Liver (tissue), 3 donors: ENCODE data around the gene MS4A4E.

Experiments used
- HNF4A ChIP-seq, 2 donors: conservative IDR thresholded peaks; 2 replicates each; pipeline ENCODE4 v1.6.1; 2016; ENCODE audit warnings: antibody characterized with exemption in 2 of 2, mild to moderate bottlenecking in 2 of 2
- HNF4G ChIP-seq: IDR thresholded peaks from 2 replicates; pipeline ENCODE4 v1.6.1; 2016; ENCODE audit warnings: antibody characterized with exemption
- JUND ChIP-seq, 2 donors: IDR thresholded peaks; 2 replicates each; pipeline ENCODE4 v1.6.1; 2016; ENCODE audit warnings: antibody characterized with exemption in 2 of 2
- RXRA ChIP-seq, 2 donors: IDR thresholded peaks; 2 replicates each; pipeline ENCODE4 v1.6.1; 2017 to 2018; ENCODE audit warnings: antibody characterized with exemption in 2 of 2, mild to moderate bottlenecking in 1 of 2
- TAF1 ChIP-seq: conservative IDR thresholded peaks from 2 replicates; pipeline ENCODE4 v1.6.1; 2016; ENCODE audit warnings: antibody characterized with exemption, mild to moderate bottlenecking
- YY1 ChIP-seq: IDR thresholded peaks from 2 replicates; pipeline ENCODE4 v1.6.1; 2016; ENCODE audit warnings: antibody characterized with exemption, mild to moderate bottlenecking
- TF ChIP-seq, protein P1 (sequence below): fragments of 150-350 bp; IDR thresholded peaks from 2 replicates; pipeline ENCODE4 v1.5.1; 2017; ENCODE audit warnings: improper control_type of control experiment, low read depth, low read length; ENCODE audit not compliant: missing input control
- TF ChIP-seq, protein P2 (sequence below): IDR thresholded peaks from 2 replicates; pipeline ENCODE4 v1.6.1; 2016; ENCODE audit warnings: antibody characterized with exemption
- TF ChIP-seq, protein P3 (sequence below): IDR thresholded peaks from 2 replicates; pipeline ENCODE4 v1.6.1; 2016; ENCODE audit warnings: antibody characterized with exemption
- TF ChIP-seq, protein P4 (sequence below): IDR thresholded peaks from 2 replicates; pipeline ENCODE4 v1.6.1; 2016; ENCODE audit warnings: antibody characterized with exemption, mild to moderate bottlenecking
- donor health status: healthy.
- donor health status: healthy.

DNA sequence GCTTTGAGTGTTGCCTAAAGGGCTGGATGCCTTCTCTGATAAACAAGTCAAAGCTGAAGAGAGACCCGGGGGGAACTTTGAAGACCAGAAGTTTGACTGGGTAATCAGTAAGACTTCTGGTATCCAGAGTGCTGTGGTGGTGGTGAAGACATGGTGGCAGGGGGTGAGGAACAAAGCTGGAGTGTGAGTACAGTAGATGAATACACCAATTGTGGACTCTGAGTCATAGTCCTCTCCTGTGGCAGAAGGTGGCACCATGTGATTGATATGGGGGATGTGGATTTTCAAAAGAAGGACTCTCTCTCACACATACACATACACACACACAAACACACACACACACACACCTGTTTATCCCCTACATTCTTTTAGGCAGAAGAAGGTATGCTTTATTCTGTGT lies 72.4 kb downstream of the MS4A4E start:
- TF ChIP-seq, protein P1, sequence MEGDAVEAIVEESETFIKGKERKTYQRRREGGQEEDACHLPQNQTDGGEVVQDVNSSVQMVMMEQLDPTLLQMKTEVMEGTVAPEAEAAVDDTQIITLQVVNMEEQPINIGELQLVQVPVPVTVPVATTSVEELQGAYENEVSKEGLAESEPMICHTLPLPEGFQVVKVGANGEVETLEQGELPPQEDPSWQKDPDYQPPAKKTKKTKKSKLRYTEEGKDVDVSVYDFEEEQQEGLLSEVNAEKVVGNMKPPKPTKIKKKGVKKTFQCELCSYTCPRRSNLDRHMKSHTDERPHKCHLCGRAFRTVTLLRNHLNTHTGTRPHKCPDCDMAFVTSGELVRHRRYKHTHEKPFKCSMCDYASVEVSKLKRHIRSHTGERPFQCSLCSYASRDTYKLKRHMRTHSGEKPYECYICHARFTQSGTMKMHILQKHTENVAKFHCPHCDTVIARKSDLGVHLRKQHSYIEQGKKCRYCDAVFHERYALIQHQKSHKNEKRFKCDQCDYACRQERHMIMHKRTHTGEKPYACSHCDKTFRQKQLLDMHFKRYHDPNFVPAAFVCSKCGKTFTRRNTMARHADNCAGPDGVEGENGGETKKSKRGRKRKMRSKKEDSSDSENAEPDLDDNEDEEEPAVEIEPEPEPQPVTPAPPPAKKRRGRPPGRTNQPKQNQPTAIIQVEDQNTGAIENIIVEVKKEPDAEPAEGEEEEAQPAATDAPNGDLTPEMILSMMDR: no peak
- TF ChIP-seq JUND (IDR thresholded peaks at IDR 0.05) (no peak), TAF1 (no peak), RXRA (IDR thresholded peaks at IDR 0.05) (no peak), YY1 (no peak), HNF4A (conservative IDR thresholded peaks at IDR 0.05) (no peak), HNF4G (no peak)
- TF ChIP-seq, protein P2, sequence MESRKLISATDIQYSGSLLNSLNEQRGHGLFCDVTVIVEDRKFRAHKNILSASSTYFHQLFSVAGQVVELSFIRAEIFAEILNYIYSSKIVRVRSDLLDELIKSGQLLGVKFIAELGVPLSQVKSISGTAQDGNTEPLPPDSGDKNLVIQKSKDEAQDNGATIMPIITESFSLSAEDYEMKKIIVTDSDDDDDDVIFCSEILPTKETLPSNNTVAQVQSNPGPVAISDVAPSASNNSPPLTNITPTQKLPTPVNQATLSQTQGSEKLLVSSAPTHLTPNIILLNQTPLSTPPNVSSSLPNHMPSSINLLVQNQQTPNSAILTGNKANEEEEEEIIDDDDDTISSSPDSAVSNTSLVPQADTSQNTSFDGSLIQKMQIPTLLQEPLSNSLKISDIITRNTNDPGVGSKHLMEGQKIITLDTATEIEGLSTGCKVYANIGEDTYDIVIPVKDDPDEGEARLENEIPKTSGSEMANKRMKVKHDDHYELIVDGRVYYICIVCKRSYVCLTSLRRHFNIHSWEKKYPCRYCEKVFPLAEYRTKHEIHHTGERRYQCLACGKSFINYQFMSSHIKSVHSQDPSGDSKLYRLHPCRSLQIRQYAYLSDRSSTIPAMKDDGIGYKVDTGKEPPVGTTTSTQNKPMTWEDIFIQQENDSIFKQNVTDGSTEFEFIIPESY: no peak
- TF ChIP-seq, protein P3, sequence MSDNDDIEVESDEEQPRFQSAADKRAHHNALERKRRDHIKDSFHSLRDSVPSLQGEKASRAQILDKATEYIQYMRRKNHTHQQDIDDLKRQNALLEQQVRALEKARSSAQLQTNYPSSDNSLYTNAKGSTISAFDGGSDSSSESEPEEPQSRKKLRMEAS: no peak
- TF ChIP-seq, protein P4, sequence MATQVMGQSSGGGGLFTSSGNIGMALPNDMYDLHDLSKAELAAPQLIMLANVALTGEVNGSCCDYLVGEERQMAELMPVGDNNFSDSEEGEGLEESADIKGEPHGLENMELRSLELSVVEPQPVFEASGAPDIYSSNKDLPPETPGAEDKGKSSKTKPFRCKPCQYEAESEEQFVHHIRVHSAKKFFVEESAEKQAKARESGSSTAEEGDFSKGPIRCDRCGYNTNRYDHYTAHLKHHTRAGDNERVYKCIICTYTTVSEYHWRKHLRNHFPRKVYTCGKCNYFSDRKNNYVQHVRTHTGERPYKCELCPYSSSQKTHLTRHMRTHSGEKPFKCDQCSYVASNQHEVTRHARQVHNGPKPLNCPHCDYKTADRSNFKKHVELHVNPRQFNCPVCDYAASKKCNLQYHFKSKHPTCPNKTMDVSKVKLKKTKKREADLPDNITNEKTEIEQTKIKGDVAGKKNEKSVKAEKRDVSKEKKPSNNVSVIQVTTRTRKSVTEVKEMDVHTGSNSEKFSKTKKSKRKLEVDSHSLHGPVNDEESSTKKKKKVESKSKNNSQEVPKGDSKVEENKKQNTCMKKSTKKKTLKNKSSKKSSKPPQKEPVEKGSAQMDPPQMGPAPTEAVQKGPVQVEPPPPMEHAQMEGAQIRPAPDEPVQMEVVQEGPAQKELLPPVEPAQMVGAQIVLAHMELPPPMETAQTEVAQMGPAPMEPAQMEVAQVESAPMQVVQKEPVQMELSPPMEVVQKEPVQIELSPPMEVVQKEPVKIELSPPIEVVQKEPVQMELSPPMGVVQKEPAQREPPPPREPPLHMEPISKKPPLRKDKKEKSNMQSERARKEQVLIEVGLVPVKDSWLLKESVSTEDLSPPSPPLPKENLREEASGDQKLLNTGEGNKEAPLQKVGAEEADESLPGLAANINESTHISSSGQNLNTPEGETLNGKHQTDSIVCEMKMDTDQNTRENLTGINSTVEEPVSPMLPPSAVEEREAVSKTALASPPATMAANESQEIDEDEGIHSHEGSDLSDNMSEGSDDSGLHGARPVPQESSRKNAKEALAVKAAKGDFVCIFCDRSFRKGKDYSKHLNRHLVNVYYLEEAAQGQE: no peak
